Measurements from ENCODE around the gene EHMT2. TPM values are rescaled to one million over a fixed set of nuclear protein-coding genes. Genes with fewer than 3 reads are reported as not detected.

The EHMT2 gene
- total and polyA plus RNA-seq, 7 donors = 6.8 to 20.8 (median 8.4) TPM

DNA sequence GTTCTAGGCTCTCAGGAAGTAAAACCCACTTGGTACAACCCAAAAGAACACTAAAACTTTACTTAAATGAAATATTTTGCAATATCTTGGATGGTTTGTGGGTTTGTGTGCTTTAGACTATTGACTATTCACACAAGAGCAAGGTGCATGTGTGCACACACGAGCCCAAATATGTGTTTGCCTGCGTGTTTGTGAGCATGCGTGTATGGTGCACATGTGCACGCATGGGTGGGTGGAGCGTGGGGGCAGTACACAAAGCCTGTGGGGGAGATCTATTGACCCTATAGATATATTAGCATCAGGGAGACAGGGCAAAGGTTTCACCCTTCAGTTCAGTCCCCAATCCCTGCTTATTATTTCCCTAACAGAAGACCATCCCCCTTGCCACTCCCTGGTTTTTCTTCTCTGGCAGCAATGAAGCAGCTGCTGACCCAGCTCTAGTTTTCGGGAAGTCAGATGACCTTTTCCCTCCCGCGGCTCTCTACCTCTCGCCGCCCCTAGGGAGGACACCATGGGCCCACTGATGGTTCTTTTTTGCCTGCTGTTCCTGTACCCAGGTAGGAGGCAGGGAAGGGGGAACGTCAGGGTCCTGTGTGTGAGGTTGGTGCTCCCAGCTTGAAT is 29.9 kb upstream of the EHMT2 start, which contains the start of gene C2:
TSS of gene C2 (plus strand) at position 476 of the 621 bp plus-strand sequence. CDS start at position 512, 36 bp downstream.
- Histone ChIP-seq H3K36me3 (ENCODE audit: insufficient read depth in 1 of 2, low read depth in 1 of 2) (no peaks in the 10 kb centered on the region), H3K9me3 (no peaks in the 10 kb centered on the region), H3K4me1 (no peaks in the 10 kb centered on the region), H3K4me3 (peak within 1 kb of the TSS; percentile 28), H3K27ac (no peak within 1 kb of the TSS), H3K27me3 (ENCODE audit: insufficient read depth in 3 of 3, low read length in 2 of 3) (peaks cover 0 to 2% (median 0%) of the 10 kb centered on the region in 3 donors)
- WGBS, 3 donors = 51 to 56% (median 53%) methylated on average over 11 of the region's 11 CpGs
- TF ChIP-seq, protein P1, sequence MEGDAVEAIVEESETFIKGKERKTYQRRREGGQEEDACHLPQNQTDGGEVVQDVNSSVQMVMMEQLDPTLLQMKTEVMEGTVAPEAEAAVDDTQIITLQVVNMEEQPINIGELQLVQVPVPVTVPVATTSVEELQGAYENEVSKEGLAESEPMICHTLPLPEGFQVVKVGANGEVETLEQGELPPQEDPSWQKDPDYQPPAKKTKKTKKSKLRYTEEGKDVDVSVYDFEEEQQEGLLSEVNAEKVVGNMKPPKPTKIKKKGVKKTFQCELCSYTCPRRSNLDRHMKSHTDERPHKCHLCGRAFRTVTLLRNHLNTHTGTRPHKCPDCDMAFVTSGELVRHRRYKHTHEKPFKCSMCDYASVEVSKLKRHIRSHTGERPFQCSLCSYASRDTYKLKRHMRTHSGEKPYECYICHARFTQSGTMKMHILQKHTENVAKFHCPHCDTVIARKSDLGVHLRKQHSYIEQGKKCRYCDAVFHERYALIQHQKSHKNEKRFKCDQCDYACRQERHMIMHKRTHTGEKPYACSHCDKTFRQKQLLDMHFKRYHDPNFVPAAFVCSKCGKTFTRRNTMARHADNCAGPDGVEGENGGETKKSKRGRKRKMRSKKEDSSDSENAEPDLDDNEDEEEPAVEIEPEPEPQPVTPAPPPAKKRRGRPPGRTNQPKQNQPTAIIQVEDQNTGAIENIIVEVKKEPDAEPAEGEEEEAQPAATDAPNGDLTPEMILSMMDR (IDR thresholded peaks at IDR 0.05) = no peak
- ATAC-seq (no peak), DNase-seq (no peak)
- intact Hi-C loops (cut with DNase I) = no loop called here

DNA sequence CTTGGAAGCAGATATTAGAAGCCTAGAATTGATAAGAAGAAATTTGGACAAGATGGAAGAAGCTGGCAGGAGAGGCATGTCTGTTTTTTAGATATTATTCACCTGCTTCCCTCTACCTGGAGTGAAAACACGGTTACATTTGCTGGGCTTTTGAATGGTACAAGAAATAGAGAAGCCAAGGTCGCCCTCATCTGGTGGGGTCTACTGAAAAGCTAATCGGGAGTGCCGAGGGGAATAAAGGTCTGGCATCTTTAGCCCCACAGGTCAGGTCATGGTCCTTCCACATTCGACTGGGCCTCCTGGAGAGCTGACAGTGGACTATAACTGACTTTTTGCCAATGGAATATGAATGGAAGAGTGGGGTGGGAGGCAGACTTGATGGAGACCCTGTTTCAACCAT is 25.4 kb upstream of the EHMT2 start:
- WGBS, 3 donors = 9 to 13% (median 12%) methylated on average over 5 of the region's 5 CpGs
- Histone ChIP-seq H3K36me3 (ENCODE audit: insufficient read depth in 1 of 2, low read depth in 1 of 2) (no peaks in the 10 kb centered on the region), H3K27me3 (ENCODE audit: insufficient read depth in 3 of 3, low read length in 2 of 3) (no peaks in the 10 kb centered on the region), H3K4me3 (no peak overlapping the region), H3K9me3 (no peaks in the 10 kb centered on the region), H3K4me1 (no peaks in the 10 kb centered on the region), H3K27ac (no peak overlapping the region)
- DNase-seq (no peak), ATAC-seq (no peak)
- TF ChIP-seq, protein P1 (IDR thresholded peaks at IDR 0.05) = no peak
- intact Hi-C loops (cut with DNase I) = no loop called here

GRCh38 chr6:31920811-31921210 is 23.3 kb upstream of the EHMT2 start:
- H3K4me3 ChIP-seq = no peak overlapping the region
- H3K27me3 ChIP-seq (ENCODE audit: insufficient read depth in 3 of 3, low read length in 2 of 3) = peaks cover 0 to 2% (median 0%) of the 10 kb centered on the region in 3 donors
- H3K9me3 ChIP-seq = no peaks in the 10 kb centered on the region
- DNase-seq (no peak), ATAC-seq (no peak)
- intact Hi-C loops (cut with DNase I) = no loop called here
- H3K4me1 ChIP-seq = no peaks in the 10 kb centered on the region
- H3K36me3 ChIP-seq (ENCODE audit: insufficient read depth in 1 of 2, low read depth in 1 of 2) = no peaks in the 10 kb centered on the region
- H3K27ac ChIP-seq = no peak overlapping the region
- 76 to 80% (median 77%) methylated on average over 2 of the region's 2 CpGs for WGBS, 3 donors
- TF ChIP-seq, protein P1 (IDR thresholded peaks at IDR 0.05) = no peak

GRCh38 chr6:31919624-31920303 is 22.3 kb upstream of the EHMT2 start:
- H3K4me1 ChIP-seq = no peaks in the 10 kb centered on the region
- no peak overlapping the region for H3K27ac ChIP-seq
- H3K9me3 ChIP-seq = no peaks in the 10 kb centered on the region
- H3K36me3 ChIP-seq (ENCODE audit: insufficient read depth in 1 of 2, low read depth in 1 of 2) = no peaks in the 10 kb centered on the region
- peaks cover 0 to 3% (median 0%) of the 10 kb centered on the region in 3 donors for H3K27me3 ChIP-seq (ENCODE audit: insufficient read depth in 3 of 3, low read length in 2 of 3)
- 79 to 86% (median 80%) methylated on average over 6 of the region's 6 CpGs for WGBS, 3 donors
- ATAC-seq (no peak), DNase-seq (no peak)
- intact Hi-C loops (cut with DNase I) = no loop called here
- TF ChIP-seq, protein P1 (IDR thresholded peaks at IDR 0.05) = no peak
- no peak overlapping the region for H3K4me3 ChIP-seq
